Subcutaneous adipose tissue (tissue), 4 donors: ENCODE results near the gene HRH2. TPM values are rescaled to one million over a fixed set of nuclear protein-coding genes. Genes with fewer than 3 reads are reported as not detected.

ENCODE experiments used
- CTCF ChIP-seq: fragments of 450-650 bp; IDR thresholded peaks from one replicate; pipeline ENCODE4 v1.5.1; 2016; ENCODE audit warnings: low read depth, mild to moderate bottlenecking, control low read depth, antibody characterized with exemption, moderate library complexity
- total RNA-seq, 4 donors: library from RNA; depleted of rRNA; stranded (reverse); fragments of >200 nt; gene quantifications; one replicate each; pipeline ENCODE4 v1.1.0, GENCODE V29; 2016

The HRH2 gene
- total RNA-seq, 4 donors from 2014 or later, result 2.4 to 6.5 (median 5.5) TPM

DNA sequence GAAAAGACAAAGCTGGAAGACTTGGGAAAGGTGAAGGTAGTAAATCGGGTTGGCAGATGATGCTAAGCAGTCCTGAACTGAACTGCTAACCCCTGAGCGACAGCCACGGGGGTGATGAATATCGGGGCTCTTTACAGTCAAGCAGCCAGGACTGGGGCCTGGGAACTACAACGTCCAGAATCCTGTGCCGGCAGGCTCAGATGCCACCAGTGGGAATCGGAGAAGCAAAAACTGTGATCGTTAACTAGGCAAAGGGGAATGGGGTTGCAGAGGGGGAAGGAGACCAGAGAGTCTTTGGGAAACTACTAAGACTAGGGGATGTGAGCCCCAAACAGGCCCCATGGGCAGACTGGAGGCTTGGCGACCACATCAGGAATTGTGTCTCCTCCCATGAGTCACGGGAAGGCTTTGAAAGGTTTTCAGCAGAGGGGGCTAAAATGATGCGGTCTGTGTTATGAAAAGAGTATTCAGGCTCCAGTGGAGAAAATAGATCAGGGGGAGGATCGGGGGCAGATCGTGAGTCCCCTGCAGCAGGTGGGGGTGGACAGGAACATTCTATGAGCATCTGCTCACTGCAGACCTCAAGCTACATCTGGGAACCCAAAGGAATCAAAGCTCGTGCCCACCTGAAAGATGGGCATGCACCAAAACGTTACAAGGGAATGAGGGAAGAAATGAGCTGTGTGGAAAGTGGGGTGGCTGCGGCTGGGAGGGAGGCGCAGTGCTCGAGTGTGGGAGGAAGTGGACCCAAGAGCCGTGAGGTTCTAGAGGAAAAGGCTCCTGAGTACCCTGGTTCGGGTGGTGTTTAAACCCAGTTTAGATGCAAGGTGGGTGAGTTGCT lies 53.8 kb downstream of the HRH2 start:
- TF ChIP-seq CTCF, result no peak

GRCh38 chr5:175712313-175712680 lies 54.4 kb downstream of the HRH2 start:
- no peak for TF ChIP-seq CTCF

DNA sequence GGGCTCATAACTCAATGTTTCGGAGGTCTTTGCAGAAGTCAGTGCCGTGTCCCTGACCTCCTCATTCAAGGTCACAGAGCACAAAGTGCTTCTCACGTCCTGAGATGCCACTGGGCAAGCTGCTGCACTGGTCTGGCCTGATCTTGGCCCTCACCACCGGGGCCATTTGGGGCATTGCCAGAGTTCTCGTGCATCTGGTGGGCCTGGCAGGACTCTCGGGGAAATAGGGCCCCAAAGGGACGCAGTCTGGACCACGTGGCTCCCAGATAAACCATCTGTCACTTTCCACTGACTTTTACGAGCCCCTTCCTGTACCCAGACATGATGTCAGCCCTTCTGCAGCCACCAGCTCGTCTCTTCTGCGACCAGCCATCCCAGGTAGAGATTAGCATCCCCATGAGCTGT lies 54.8 kb downstream of the HRH2 start:
- TF ChIP-seq CTCF, result no peak

GRCh38 chr5:175713930-175714329 lies 56.1 kb downstream of the HRH2 start:
- TF ChIP-seq CTCF, result no peak

DNA sequence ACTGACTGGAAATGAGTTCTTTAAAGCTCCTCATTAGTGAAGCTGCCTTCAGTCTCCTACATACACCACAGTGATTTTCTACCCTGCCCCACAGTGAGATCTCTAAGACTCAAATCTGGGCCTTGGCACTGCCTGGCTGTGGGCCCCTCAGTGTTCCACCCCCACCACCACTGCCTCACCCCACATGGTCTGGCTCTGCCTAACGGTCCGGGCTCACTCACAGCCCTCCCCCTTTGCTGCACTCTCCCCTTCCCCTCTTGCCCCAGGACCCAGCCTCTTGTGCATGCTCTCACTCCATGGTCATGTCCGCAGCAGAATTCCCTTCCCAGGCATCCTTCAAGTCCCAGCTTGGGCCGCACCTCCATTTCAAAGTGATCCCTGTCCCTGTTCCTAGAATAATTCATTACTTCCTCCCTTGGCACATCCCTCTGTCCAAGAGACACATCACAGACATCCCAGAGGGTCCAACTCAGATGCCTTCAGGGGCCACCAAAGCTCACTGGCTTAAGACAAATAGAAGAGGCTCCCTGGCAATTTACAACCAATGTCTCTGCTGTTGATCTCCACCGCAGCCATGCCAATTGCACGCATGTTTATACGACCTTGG lies 56.7 kb downstream of the HRH2 start:
- no peak for TF ChIP-seq CTCF

DNA sequence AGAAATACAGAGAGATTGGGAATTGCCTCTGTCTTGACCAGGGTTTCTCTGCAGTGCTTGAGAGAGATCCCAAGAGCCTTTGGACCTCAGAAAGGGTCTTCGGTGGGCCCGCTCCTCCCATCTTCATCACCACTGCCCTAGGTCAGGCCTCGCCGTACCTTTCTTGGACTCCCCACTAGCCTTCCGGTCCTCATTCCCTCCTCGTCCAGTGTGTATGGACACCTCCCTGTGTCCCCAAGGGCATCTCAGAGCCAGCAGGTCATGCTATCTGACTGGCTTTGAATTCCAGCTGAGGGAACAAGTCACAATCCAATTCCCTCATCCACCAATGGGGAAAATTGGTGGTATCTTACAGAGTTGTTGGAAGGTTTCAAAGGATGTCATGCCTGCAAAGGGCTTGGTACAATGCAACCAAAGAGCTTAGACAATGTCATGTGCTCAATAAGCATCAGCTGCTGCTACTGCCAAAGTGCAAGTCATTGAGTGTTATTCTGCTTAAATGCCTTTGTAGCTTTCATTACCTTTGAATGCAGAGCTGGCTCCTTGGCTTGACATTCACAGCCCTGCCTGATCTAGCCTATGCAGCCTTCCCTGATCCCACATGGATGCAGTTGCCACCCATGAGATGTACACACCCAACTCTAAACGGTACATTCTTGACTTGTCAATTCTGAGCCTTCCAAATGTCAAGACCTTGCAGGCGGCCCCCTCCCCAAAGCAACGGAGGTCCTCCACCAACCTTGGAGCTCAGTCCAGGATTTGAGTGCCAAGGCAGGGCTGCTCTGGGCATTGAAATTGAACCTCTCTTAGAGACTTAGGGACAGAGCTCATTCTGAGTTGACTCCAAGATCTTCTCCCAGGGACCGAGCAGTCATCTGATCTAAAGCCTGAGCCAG lies 58.0 kb downstream of the HRH2 start:
- no peak for TF ChIP-seq CTCF

GRCh38 chr5:175717837-175718236 lies 60.0 kb downstream of the HRH2 start:
- TF ChIP-seq CTCF, result no peak
